HL-60/S4 (cell line): ENCODE data around the gene AGAP1.

ENCODE experiments used
- in situ Hi-C: fragments of 300-500 bp; cut with MboI; formaldehyde crosslinking; loops from 2 replicates; pipeline ENCODE4 v1.14.3; 2022; ENCODE audit warnings: low sequenced_read_pairs

Gene AGAP1

GRCh38 chr2:235699576-235699975, 205.7 kb downstream of the AGAP1 start:
- in situ Hi-C loops = no loop called here

- in situ Hi-C loops = no loop called here
Measured at GRCh38 chr2:235701206-235701981, 207.6 kb downstream of the AGAP1 start.

GRCh38 chr2:235702186-235702585, 208.3 kb downstream of the AGAP1 start:
- in situ Hi-C loops = no loop called here

GRCh38 chr2:235703711-235704295, 210.0 kb downstream of the AGAP1 start:
- in situ Hi-C loops = no loop called here

- in situ Hi-C loops = no loop called here
Measured at GRCh38 chr2:235705296-235705695, 211.5 kb downstream of the AGAP1 start.

- in situ Hi-C loops = no loop called here
Measured at GRCh38 chr2:235706506-235706905, 212.7 kb downstream of the AGAP1 start.

GRCh38 chr2:235707411-235708096, 213.7 kb downstream of the AGAP1 start:
- in situ Hi-C loops = no loop called here

GRCh38 chr2:235709124-235709813, 215.4 kb downstream of the AGAP1 start:
- in situ Hi-C loops = no loop called here

GRCh38 chr2:235709969-235710879, 216.4 kb downstream of the AGAP1 start:
- in situ Hi-C loops = no loop called here

GRCh38 chr2:235710933-235711332, 217.1 kb downstream of the AGAP1 start:
- in situ Hi-C loops = no loop called here

GRCh38 chr2:235711527-235711926, 217.7 kb downstream of the AGAP1 start:
- in situ Hi-C loops = no loop called here

- in situ Hi-C loops = no loop called here
Measured at GRCh38 chr2:235712176-235712575, 218.3 kb downstream of the AGAP1 start.

- in situ Hi-C loops = no loop called here
Measured at GRCh38 chr2:235713189-235713588, 219.3 kb downstream of the AGAP1 start.

GRCh38 chr2:235715601-235716000, 221.8 kb downstream of the AGAP1 start:
- in situ Hi-C loops = no loop called here

GRCh38 chr2:235716875-235717496, 223.1 kb downstream of the AGAP1 start:
- in situ Hi-C loops = no loop called here

- in situ Hi-C loops = no loop called here
Measured at GRCh38 chr2:235719146-235719942, 225.5 kb downstream of the AGAP1 start.

GRCh38 chr2:235721625-235722024, 227.8 kb downstream of the AGAP1 start:
- in situ Hi-C loops = no loop called here

- in situ Hi-C loops = no loop called here
Measured at GRCh38 chr2:235722869-235723268, 229.0 kb downstream of the AGAP1 start.

- in situ Hi-C loops = no loop called here
Measured at GRCh38 chr2:235723371-235723770, 229.5 kb downstream of the AGAP1 start.
